H1 (cell line): ENCODE results near the gene PGAM1. TPM values are rescaled to one million over a fixed set of nuclear protein-coding genes. Genes with fewer than 3 reads are reported as not detected.

Experiments
- CTCF ChIA-PET: fragments of 300-600 bp; sonication (Branson Sonifier 250); formaldehyde crosslinking; loops from one replicate; lab custom pipeline; 2021; ENCODE audit not compliant: partially characterized antibody; lab: Charles Lee
- POLR2A ChIA-PET: fragments of 300-600 bp; sonication (Branson Sonifier 250); formaldehyde crosslinking; loops from one replicate; lab custom pipeline; 2021; ENCODE audit warnings: inconsistent platforms; ENCODE audit not compliant: partially characterized antibody; lab: Charles Lee
- DNase-seq, 2 experiments: peaks; one replicate each; pipeline versions ENCODE4 v3.0.0 to v3.0.0-alpha.2; 2010 to 2022; ENCODE audit warnings: low spot score in 2 of 2, low read depth in 1 of 2, mixed read lengths in 1 of 2
- FAIRE-seq: peaks from 2 replicates; lab custom pipeline; 2011; peaks lifted over from hg19 to GRCh38; lab: Jason Lieb, UNC
- H2AFZ ChIP-seq: 2 replicates; pipeline ENCODE4 v1.8.1; 2012; ENCODE audit warnings: low read length, inconsistent platforms
- H2AK5ac ChIP-seq: 2 replicates; pipeline ENCODE4 v1.6.1; 2013; ENCODE audit warnings: low read depth, low read length
- H2BK120ac ChIP-seq: replicated peaks from 2 replicates; pipeline ENCODE3; 2013; ENCODE audit warnings: low read depth, low read length, inconsistent platforms
- H2BK12ac ChIP-seq: 2 replicates; pipeline ENCODE4 v1.6.1; 2013; ENCODE audit warnings: low read depth, low read length
- H2BK15ac ChIP-seq: 2 replicates; pipeline ENCODE4 v1.6.1; 2013; ENCODE audit warnings: low read length
- H2BK20ac ChIP-seq: 2 replicates; pipeline ENCODE4 v1.6.1; 2013; ENCODE audit warnings: low read length
- H2BK5ac ChIP-seq: 2 replicates; pipeline ENCODE4 v1.6.1; 2013; ENCODE audit warnings: low read depth, low read length
- H3K14ac ChIP-seq: 2 replicates; pipeline ENCODE4 v1.6.1; 2013; ENCODE audit warnings: inconsistent platforms; ENCODE audit not compliant: insufficient read length
- H3K18ac ChIP-seq: 2 replicates; pipeline ENCODE4 v1.6.1; 2013; ENCODE audit warnings: low read length; ENCODE audit errors: extremely low read depth
- H3K23ac ChIP-seq: 2 replicates; pipeline ENCODE4 v1.6.1; 2013; ENCODE audit warnings: inconsistent platforms; ENCODE audit not compliant: insufficient read length
- H3K23me2 ChIP-seq: 2 replicates; pipeline ENCODE4 v1.6.1; 2013; ENCODE audit warnings: low read depth, low read length
- H3K27ac ChIP-seq: 2 replicates; pipeline ENCODE4 v1.6.1; 2011; ENCODE audit warnings: low read depth, low read length, inconsistent platforms
- H3K27me3 ChIP-seq, 4 experiments: replicated peaks in 1 of 4; 1 replicate in 1 of 4; 2 replicates in 3 of 4; pipeline versions ENCODE4 v1.6.1 to v1.8.1; 2011 to 2013; ENCODE audit warnings: low read length in 3 of 4, mild to moderate bottlenecking in 3 of 4, inconsistent platforms in 2 of 4, mixed read lengths in 2 of 4, moderate library complexity in 1 of 4; ENCODE audit not compliant: control insufficient read depth in 3 of 4, insufficient read depth in 3 of 4; ENCODE audit errors: extremely low read depth in 1 of 4
- H3K36me3 ChIP-seq, 4 experiments: 2 replicates each; pipeline versions ENCODE4 v1.6.1 to v1.8.1; 2011 to 2013; ENCODE audit warnings: mild to moderate bottlenecking in 4 of 4, low read length in 3 of 4, moderate library complexity in 2 of 4, control low read depth in 1 of 4, inconsistent platforms in 1 of 4; ENCODE audit not compliant: insufficient read depth in 4 of 4, control insufficient read depth in 2 of 4
- H3K4ac ChIP-seq: replicated peaks from 2 replicates; pipeline ENCODE3; 2013; ENCODE audit warnings: low read length, low read depth, mixed read lengths, inconsistent platforms; ENCODE audit not compliant: insufficient read length
- H3K4me1 ChIP-seq, 4 experiments: replicated peaks in 1 of 4; 1 replicate in 1 of 4; 2 replicates in 3 of 4; pipeline versions ENCODE4 v1.6.1 to v1.8.1; 2011 to 2013; ENCODE audit warnings: low read length in 3 of 4, inconsistent platforms in 2 of 4, mixed read lengths in 1 of 4; ENCODE audit not compliant: insufficient read depth in 4 of 4, control insufficient read depth in 3 of 4
- H3K4me2 ChIP-seq, 2 experiments: 2 replicates each; pipeline versions ENCODE4 v1.6.1 to v1.8.1; 2011 to 2013; ENCODE audit warnings: low read depth in 2 of 2, low read length in 2 of 2, control low read depth in 1 of 2, inconsistent platforms in 1 of 2, mild to moderate bottlenecking in 1 of 2; ENCODE audit not compliant: insufficient read depth in 1 of 2
- H3K4me3 ChIP-seq, 4 experiments: fragments of 200-600, 300-600 bp in 1 of 4; sonication (generic), shearing (Covaris generic), sonication (Bioruptor Twin) in 1 of 4; 2 replicates each; pipeline versions ENCODE4 v1.5.1 to v1.8.1; 2011 to 2016; ENCODE audit warnings: low read length in 4 of 4, low read depth in 3 of 4, control low read depth in 2 of 4, inconsistent platforms in 2 of 4, mild to moderate bottlenecking in 2 of 4, mixed read lengths in 1 of 4, moderate library complexity in 1 of 4; ENCODE audit not compliant: insufficient read depth in 2 of 4; ENCODE audit errors: extremely low read depth in 1 of 4
- H3K56ac ChIP-seq: replicated peaks from 2 replicates; pipeline ENCODE3; 2013; ENCODE audit warnings: low read depth, mild to moderate bottlenecking, mixed read lengths, low read length, inconsistent platforms; ENCODE audit not compliant: insufficient read length
- H3K79me1 ChIP-seq: 2 replicates; pipeline ENCODE4 v1.6.1; 2013; ENCODE audit warnings: low read depth, low read length, control low read depth
- H3K79me2 ChIP-seq, 2 experiments: 2 replicates each; pipeline versions ENCODE4 v1.6.1 to v1.8.1; 2012 to 2013; ENCODE audit warnings: low read length in 2 of 2, mild to moderate bottlenecking in 2 of 2, inconsistent platforms in 1 of 2; ENCODE audit not compliant: insufficient read depth in 2 of 2, control insufficient read depth in 1 of 2
- H3K9ac ChIP-seq, 4 experiments: replicated peaks in 1 of 4; 1 replicate in 1 of 4; 2 replicates in 3 of 4; pipeline versions ENCODE4 v1.6.1 to v1.8.1; 2011 to 2013; ENCODE audit warnings: low read depth in 3 of 4, low read length in 3 of 4, control low read depth in 2 of 4, mild to moderate bottlenecking in 2 of 4, moderate library complexity in 2 of 4, inconsistent platforms in 1 of 4; ENCODE audit errors: extremely low read depth in 1 of 4
- H3K9me3 ChIP-seq, 2 experiments: 2 replicates each; pipeline versions ENCODE4 v1.6.1 to v1.8.1; 2012 to 2013; ENCODE audit warnings: mild to moderate bottlenecking in 2 of 2, moderate library complexity in 2 of 2, control low read depth in 1 of 2, inconsistent platforms in 1 of 2, low read depth in 1 of 2, low read length in 1 of 2, mixed read lengths in 1 of 2; ENCODE audit not compliant: insufficient read depth in 2 of 2
- H4K20me1 ChIP-seq, 2 experiments: replicated peaks in 1 of 2; 2 replicates each; pipeline versions ENCODE3 to v1.8.1; 2011 to 2013; ENCODE audit warnings: inconsistent platforms in 2 of 2, low read length in 2 of 2, mild to moderate bottlenecking in 1 of 2; ENCODE audit not compliant: insufficient read depth in 2 of 2, control insufficient read depth in 1 of 2
- H4K5ac ChIP-seq: 2 replicates; pipeline ENCODE4 v1.6.1; 2013; ENCODE audit warnings: low read length, low read depth, mixed read lengths, inconsistent platforms; ENCODE audit not compliant: insufficient read length
- H4K8ac ChIP-seq: 2 replicates; pipeline ENCODE4 v1.8.0; 2013; ENCODE audit warnings: mild to moderate bottlenecking, moderate library complexity, low read length, inconsistent platforms; ENCODE audit not compliant: insufficient read depth; ENCODE audit errors: extremely low read depth
- H4K91ac ChIP-seq: replicated peaks from 2 replicates; pipeline ENCODE3; 2013; ENCODE audit warnings: low read length, mixed read lengths, inconsistent platforms; ENCODE audit not compliant: insufficient read length
- ASH2L ChIP-seq: fragments of 200-600, 300-600 bp; sonication (generic); IDR thresholded peaks from one replicate; pipeline ENCODE4 v1.7.1; 2017; ENCODE audit warnings: low read length
- CBX5 ChIP-seq: fragments of 300-800, 300-1000 bp; sonication (generic); IDR thresholded peaks from 2 replicates; pipeline ENCODE4 v1.7.1; 2016; ENCODE audit warnings: antibody characterized with exemption, low read length, low read depth
- CBX8 ChIP-seq: fragments of 300-800, 300-1000 bp; sonication (generic); IDR thresholded peaks from 2 replicates; pipeline ENCODE4 v1.7.1; 2016; ENCODE audit warnings: low read depth, low read length, borderline replicate concordance
- CHD1 ChIP-seq: IDR thresholded peaks from 2 replicates; pipeline ENCODE4 v1.6.1; 2012; ENCODE audit warnings: low read depth, low read length, improper control_type of control experiment
- EGR1 ChIP-seq: IDR thresholded peaks from 2 replicates; pipeline ENCODE4 v1.6.1; 2011; ENCODE audit warnings: low read depth, low read length, borderline replicate concordance
- GABPA ChIP-seq: IDR thresholded peaks from 2 replicates; pipeline ENCODE4 v1.6.1; 2011; ENCODE audit warnings: mild to moderate bottlenecking, low read length, moderate library complexity, borderline replicate concordance; ENCODE audit not compliant: insufficient read depth
- HDAC6 ChIP-seq: IDR thresholded peaks from one replicate; pipeline ENCODE4 v1.7.1; 2012; ENCODE audit warnings: low read depth, mild to moderate bottlenecking, inconsistent platforms, low read length, moderate library complexity
- KDM1A ChIP-seq: fragments of 200-600, 300-600 bp; sonication (generic); IDR thresholded peaks from 2 replicates; pipeline ENCODE4 v1.7.1; 2016; ENCODE audit warnings: mild to moderate bottlenecking, low read length, borderline replicate concordance
- RNF2 ChIP-seq: fragments of 200-900, 300-1000 bp; sonication (generic); IDR thresholded peaks from 2 replicates; pipeline ENCODE4 v1.7.1; 2016; ENCODE audit warnings: borderline replicate concordance, low read depth, mild to moderate bottlenecking, antibody characterized with exemption, low read length; ENCODE audit not compliant: poor library complexity, severe bottlenecking; ENCODE audit errors: missing control alignments
- SP2 ChIP-seq: IDR thresholded peaks from 2 replicates; pipeline ENCODE4 v1.6.1; 2012; ENCODE audit warnings: mild to moderate bottlenecking, low read length, inconsistent platforms
- TBP ChIP-seq: IDR thresholded peaks from 2 replicates; pipeline ENCODE4 v1.6.1; 2011; ENCODE audit warnings: low read depth, low read length, improper control_type of control experiment
- WGBS, 2 experiments: shearing (Covaris generic) in 1 of 2; methylation state at CpG; one replicate each; pipeline versions ENCODE4 v1.1.6 to v1.1.7; 2013 to 2015; ENCODE audit warnings: low lambda C conversion rate in 2 of 2, mixed read lengths in 2 of 2, inconsistent platforms in 1 of 2, low coverage in 1 of 2, missing lambda C conversion rate in 1 of 2; ENCODE audit not compliant: insufficient replicate concordance in 2 of 2, insufficient coverage in 1 of 2, insufficient read length in 1 of 2; ENCODE audit errors: extremely low coverage in 1 of 2, missing lambda C conversion rate in 1 of 2; 5-methylcytosine and 5-hydroxymethylcytosine counted together
- polyA plus RNA-seq, 7 experiments: library from polyadenylated mRNA; depleted of rRNA in 3 of 7; stranded (reverse) in 5 of 7; unstranded in 2 of 7; fragments of >200 nt in 5 of 7; fragments of 200-250 nt in 2 of 7; gene quantifications; 1 replicate in 5 of 7; 2 replicates in 1 of 7; 4 replicates in 1 of 7; pipeline versions ENCODE4 v1.2.1 to v1.2.3, GENCODE V29; 2011 to 2013; ENCODE audit warnings: missing spikeins in 2 of 7, mixed read lengths in 2 of 7
- total RNA-seq: library from RNA; stranded (reverse); fragmentation: NEBNext Ultra II Directional; extraction: Animal tissue kit (Norgen Biotek cat#: 25700); gene quantifications from 2 replicates; pipeline ENCODE4 v1.2.1, GENCODE V29; 2021
- TF ChIP-seq, protein P1 (sequence below): IDR thresholded peaks from 2 replicates; pipeline ENCODE4 v1.6.1; 2011; ENCODE audit warnings: low read length, improper control_type of control experiment

Gene PGAM1
- total and polyA plus RNA-seq, 2 of the 8 experiments (the other 6 are each of a cell fraction or from before 2014, with no cell fraction given), result 791 to 799 TPM

GRCh38 chr10:97474918-97475317 is 48.9 kb downstream of the PGAM1 start:
- Histone ChIP-seq H3K27me3 (no peaks in the 10 kb centered on the region), H2BK12ac (no peak overlapping the region), H3K79me1 (0 out of 2 replicates have a peak, but pooled peaks cover 4% of the 10 kb centered on the region), H3K18ac (no peak overlapping the region), H3K4me1 (peaks cover 3 to 7% (median 5%) of the 10 kb centered on the region in 4 experiments; a peak in 5 of 7 replicates), H2BK15ac (no peak overlapping the region), H3K23ac (no peak overlapping the region), H2AFZ (no peak overlapping the region), H3K4me2 (no peak overlapping the region), H3K79me2 (peaks cover 0 to 12% of the 10 kb centered on the region in 2 experiments; a peak in 1 of 4 replicates), H4K8ac (no peak overlapping the region), H3K27ac (no peak overlapping the region), H3K4me3 (no peak overlapping the region), H4K91ac (no peak overlapping the region), H4K20me1 (peaks cover 0 to 2% of the 10 kb centered on the region in 2 experiments), H2BK5ac (no peak overlapping the region), H3K9ac (no peak overlapping the region), H3K9me3 (no peaks in the 10 kb centered on the region), H2BK20ac (no peak overlapping the region), H3K23me2 (no peaks in the 10 kb centered on the region), H3K14ac (no peak overlapping the region), H4K5ac (no peak overlapping the region), H3K56ac (no peak overlapping the region), H3K36me3 (peaks cover 28 to 74% (median 56%) of the 10 kb centered on the region in 4 experiments), H3K4ac (no peak overlapping the region), H2BK120ac (no peak overlapping the region), H2AK5ac (no peak overlapping the region)
- no peak for DNase-seq
- FAIRE-seq, result no peak
- WGBS, 2 experiments, result 91% methylated on average over 4 of the region's 4 CpGs; no CpG with 5 or more reads in 1 of the 2 experiments
- ChIA-PET POLR2A (interaction anchor here (1.7 to 3.7 kb wide), 2 partner anchors 9 to 42 kb away, joined by 3 to 17 read pairs; no protein-coding TSS in a partner anchor), CTCF (interaction anchor here (1.2 to 6.6 kb wide), 3 partner anchors 9 to 137 kb away, joined by 4 to 46 read pairs (median 22); no protein-coding TSS in a partner anchor)
- TF ChIP-seq RNF2, result no peak
- TF ChIP-seq, protein P1, sequence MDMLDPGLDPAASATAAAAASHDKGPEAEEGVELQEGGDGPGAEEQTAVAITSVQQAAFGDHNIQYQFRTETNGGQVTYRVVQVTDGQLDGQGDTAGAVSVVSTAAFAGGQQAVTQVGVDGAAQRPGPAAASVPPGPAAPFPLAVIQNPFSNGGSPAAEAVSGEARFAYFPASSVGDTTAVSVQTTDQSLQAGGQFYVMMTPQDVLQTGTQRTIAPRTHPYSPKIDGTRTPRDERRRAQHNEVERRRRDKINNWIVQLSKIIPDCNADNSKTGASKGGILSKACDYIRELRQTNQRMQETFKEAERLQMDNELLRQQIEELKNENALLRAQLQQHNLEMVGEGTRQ, result no peak
- TF ChIP-seq TBP, result no peak
- no peak for TF ChIP-seq KDM1A
- TF ChIP-seq ASH2L, result no peak
- no peak for TF ChIP-seq CBX5
- no peak for TF ChIP-seq SP2
- no peak for TF ChIP-seq GABPA
- TF ChIP-seq CBX8, result no peak
- no peak for TF ChIP-seq CHD1
- TF ChIP-seq EGR1, result no peak
- no peak for TF ChIP-seq HDAC6
